ENCODE results near the gene NRG2. TPM values are rescaled to one million over a fixed set of nuclear protein-coding genes. Genes with fewer than 3 reads are reported as not detected.

The NRG2 gene
- total RNA-seq, 1 experiment from 2014 or later, result 0.23 TPM

DNA sequence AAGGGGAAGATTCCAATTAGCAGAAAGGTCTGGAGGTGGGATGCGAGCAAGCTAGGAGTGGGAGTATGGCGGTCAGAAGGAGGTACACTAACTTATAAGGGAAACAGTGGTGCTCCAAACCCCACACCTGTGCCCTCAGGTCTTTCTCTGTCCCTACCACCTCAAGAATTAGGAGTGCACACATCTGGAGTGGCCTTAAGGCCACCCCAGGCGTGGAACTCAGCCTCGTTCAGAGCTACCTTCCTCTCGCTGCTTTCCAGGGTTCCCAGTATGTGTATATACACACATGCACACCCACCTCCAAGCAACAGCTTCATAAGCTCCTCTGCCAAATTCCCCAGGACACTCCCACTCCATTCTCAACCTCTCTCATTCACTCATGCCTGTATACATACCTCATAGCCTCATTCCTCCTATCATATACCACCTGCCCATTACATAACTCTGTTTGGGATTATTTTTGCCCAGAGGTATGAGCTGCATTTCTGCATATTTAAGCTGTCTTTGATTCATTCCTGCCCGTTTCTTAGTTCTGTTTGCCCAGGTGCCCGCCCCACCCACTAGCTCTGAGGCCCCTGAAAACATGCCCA, 128.8 kb downstream of the NRG2 start:
- BruUV-seq (replicated peaks), result no TSS peak
- Mint-ChIP-seq H3K27ac (ENCODE audit: low read depth, unreplicated experiment) (no peak overlapping the region), H3K4me1 (ENCODE audit: insufficient read depth, unreplicated experiment) (peaks cover 6% of the 10 kb centered on the region), H3K27me3 (ENCODE audit: insufficient read depth, unreplicated experiment) (no peaks in the 10 kb centered on the region), H3K36me3 (ENCODE audit: insufficient read depth, unreplicated experiment) (no peaks in the 10 kb centered on the region), H3K9me3 (ENCODE audit: unreplicated experiment) (no peaks in the 10 kb centered on the region), H3K4me3 (ENCODE audit: unreplicated experiment) (no peak overlapping the region)
- intact Hi-C loops (cut with micrococcal nuclease), result no loop called here
- POLR2A ChIA-PET, result interaction anchor here (0.6 to 1.9 kb wide), 6 partner anchors 10 to 27 kb away, joined by 3 to 4 read pairs (median 3); no protein-coding TSS in a partner anchor
- DNase-seq (ENCODE audit: unreplicated experiment), result peak; percentile 50
- TF ChIP-seq, protein P1, sequence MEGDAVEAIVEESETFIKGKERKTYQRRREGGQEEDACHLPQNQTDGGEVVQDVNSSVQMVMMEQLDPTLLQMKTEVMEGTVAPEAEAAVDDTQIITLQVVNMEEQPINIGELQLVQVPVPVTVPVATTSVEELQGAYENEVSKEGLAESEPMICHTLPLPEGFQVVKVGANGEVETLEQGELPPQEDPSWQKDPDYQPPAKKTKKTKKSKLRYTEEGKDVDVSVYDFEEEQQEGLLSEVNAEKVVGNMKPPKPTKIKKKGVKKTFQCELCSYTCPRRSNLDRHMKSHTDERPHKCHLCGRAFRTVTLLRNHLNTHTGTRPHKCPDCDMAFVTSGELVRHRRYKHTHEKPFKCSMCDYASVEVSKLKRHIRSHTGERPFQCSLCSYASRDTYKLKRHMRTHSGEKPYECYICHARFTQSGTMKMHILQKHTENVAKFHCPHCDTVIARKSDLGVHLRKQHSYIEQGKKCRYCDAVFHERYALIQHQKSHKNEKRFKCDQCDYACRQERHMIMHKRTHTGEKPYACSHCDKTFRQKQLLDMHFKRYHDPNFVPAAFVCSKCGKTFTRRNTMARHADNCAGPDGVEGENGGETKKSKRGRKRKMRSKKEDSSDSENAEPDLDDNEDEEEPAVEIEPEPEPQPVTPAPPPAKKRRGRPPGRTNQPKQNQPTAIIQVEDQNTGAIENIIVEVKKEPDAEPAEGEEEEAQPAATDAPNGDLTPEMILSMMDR (IDR thresholded peaks at IDR 0.05; ENCODE audit: unreplicated experiment), result no peak
- CTCF ChIA-PET, result interaction anchor here (0.6 to 12.1 kb wide), 9 partner anchors 15 to 441 kb away, joined by 3 to 100 read pairs (median 5); no protein-coding TSS in a partner anchor

DNA sequence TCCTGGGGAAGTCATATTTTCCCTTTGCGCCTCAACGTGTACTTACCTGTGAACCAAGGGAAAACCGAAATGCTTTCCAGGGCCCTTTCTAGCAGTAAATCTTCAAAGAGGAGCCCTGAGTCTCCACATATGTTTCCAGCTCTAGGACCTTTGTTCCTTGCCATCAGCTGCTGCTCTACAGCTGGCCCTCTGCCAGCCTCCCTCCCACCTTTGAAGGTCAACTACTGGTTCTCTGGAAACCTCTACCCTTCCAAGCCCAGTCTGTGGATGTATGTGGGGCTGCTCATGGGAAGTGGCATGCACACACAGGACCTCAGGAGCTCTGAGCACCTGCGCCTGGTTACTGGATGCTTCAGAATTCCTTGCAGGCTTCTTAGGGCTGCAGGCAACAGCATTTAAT, 130.3 kb downstream of the NRG2 start:
- POLR2A ChIA-PET, result interaction anchor here (1.9 kb wide), 1 partner anchor 10 kb away, joined by 4 read pairs; no protein-coding TSS in a partner anchor
- DNase-seq (ENCODE audit: unreplicated experiment), result no peak
- Mint-ChIP-seq H3K27me3 (ENCODE audit: insufficient read depth, unreplicated experiment) (no peaks in the 10 kb centered on the region), H3K9me3 (ENCODE audit: unreplicated experiment) (no peaks in the 10 kb centered on the region), H3K4me3 (ENCODE audit: unreplicated experiment) (no peak overlapping the region), H3K27ac (ENCODE audit: low read depth, unreplicated experiment) (no peak overlapping the region), H3K36me3 (ENCODE audit: insufficient read depth, unreplicated experiment) (no peaks in the 10 kb centered on the region), H3K4me1 (ENCODE audit: insufficient read depth, unreplicated experiment) (peaks cover 6% of the 10 kb centered on the region)
- TF ChIP-seq, protein P1 (IDR thresholded peaks at IDR 0.05; ENCODE audit: unreplicated experiment), result no peak
- no TSS peak for BruUV-seq (replicated peaks)
- CTCF ChIA-PET, result interaction anchor here (0.6 to 12.1 kb wide), 4 partner anchors 20 to 950 kb away, joined by 3 to 100 read pairs (median 9); no protein-coding TSS in a partner anchor
- intact Hi-C loops (cut with micrococcal nuclease), result no loop called here

DNA sequence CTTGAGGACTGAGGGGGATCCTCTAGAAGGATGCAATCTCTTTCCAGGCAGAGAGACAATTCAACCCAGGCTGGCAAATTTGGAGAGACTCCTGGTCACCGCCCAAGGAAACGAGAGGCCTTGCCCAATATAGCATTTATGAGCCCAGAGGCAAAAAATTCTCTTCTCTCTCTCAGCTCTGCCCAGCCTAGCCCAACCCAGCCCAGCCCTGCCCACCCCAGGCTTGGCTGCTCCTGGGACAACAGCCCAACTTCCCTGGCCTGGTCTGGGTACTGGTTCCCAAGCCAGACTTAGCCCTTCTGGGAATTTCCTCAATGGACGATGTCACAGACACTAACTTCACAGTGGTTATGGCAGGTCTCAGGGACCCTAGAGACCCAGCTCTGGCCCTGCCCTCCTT, 130.9 kb downstream of the NRG2 start:
- CTCF ChIA-PET, result interaction anchor here (0.6 to 12.1 kb wide), 8 partner anchors 12 to 125 kb away, joined by 3 to 100 read pairs (median 4); no protein-coding TSS in a partner anchor
- H3K36me3 Mint-ChIP-seq (ENCODE audit: insufficient read depth, unreplicated experiment), result no peaks in the 10 kb centered on the region
- TF ChIP-seq, protein P1 (IDR thresholded peaks at IDR 0.05; ENCODE audit: unreplicated experiment), result no peak
- no TSS peak for BruUV-seq (replicated peaks)
- H3K27ac Mint-ChIP-seq (ENCODE audit: low read depth, unreplicated experiment), result no peak overlapping the region
- no peak overlapping the region for H3K4me3 Mint-ChIP-seq (ENCODE audit: unreplicated experiment)
- H3K9me3 Mint-ChIP-seq (ENCODE audit: unreplicated experiment), result no peaks in the 10 kb centered on the region
- intact Hi-C loops (cut with micrococcal nuclease), result no loop called here
- peaks cover 6% of the 10 kb centered on the region for H3K4me1 Mint-ChIP-seq (ENCODE audit: insufficient read depth, unreplicated experiment)
- POLR2A ChIA-PET, result interaction anchor here (1.2 kb wide), 1 partner anchor 12 kb away, joined by 4 read pairs; no protein-coding TSS in a partner anchor
- no peak for DNase-seq (ENCODE audit: unreplicated experiment)
- no peaks in the 10 kb centered on the region for H3K27me3 Mint-ChIP-seq (ENCODE audit: insufficient read depth, unreplicated experiment)

DNA sequence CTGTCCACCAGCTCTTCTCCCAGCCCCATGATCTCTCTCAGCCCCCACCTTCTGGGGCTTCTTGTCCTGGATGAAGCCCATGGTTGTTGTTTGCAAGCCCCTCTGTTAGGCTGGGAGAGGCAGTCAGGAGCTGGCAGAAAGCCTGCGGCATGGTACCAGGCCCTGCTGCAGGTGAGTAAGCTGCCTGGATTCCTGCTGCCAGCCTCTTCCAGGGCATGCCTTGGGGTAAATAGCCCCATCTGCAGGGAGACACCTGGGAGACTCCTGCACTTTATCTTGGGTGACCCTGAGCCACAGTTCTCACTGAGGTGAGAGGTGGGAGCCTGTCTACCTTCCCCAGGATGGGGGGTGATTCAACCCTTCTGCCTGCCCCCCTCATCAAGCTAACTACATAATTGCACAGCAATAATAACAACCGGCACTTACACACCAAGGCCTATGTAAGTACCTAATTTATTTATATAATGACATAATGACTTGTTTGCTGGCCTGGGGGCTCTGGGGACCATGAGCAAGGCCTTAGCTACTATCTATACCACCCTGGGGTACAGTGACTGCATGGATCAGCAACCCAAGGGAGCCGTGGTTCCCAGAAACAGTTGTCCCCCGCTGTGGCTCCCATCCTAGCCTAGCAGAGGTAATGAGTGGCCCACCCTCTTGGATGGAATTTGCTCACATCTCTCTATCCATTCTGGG, 131.5 kb downstream of the NRG2 start:
- H3K4me1 Mint-ChIP-seq (ENCODE audit: insufficient read depth, unreplicated experiment), result peaks cover 6% of the 10 kb centered on the region
- no TSS peak for BruUV-seq (replicated peaks)
- peak; percentile 36 for DNase-seq (ENCODE audit: unreplicated experiment)
- H3K27ac Mint-ChIP-seq (ENCODE audit: low read depth, unreplicated experiment), result no peak overlapping the region
- H3K9me3 Mint-ChIP-seq (ENCODE audit: unreplicated experiment), result no peaks in the 10 kb centered on the region
- ChIA-PET CTCF (interaction anchor here (0.6 to 12.1 kb wide), 9 partner anchors 11 to 1585 kb away, joined by 3 to 100 read pairs (median 4); no protein-coding TSS in a partner anchor), POLR2A (interaction anchor here (0.6 to 1.2 kb wide), 3 partner anchors 12 to 349 kb away, joined by 3 to 4 read pairs (median 3); no protein-coding TSS in a partner anchor)
- H3K27me3 Mint-ChIP-seq (ENCODE audit: insufficient read depth, unreplicated experiment), result no peaks in the 10 kb centered on the region
- intact Hi-C loops (cut with micrococcal nuclease), result no loop called here
- no peak overlapping the region for H3K4me3 Mint-ChIP-seq (ENCODE audit: unreplicated experiment)
- no peaks in the 10 kb centered on the region for H3K36me3 Mint-ChIP-seq (ENCODE audit: insufficient read depth, unreplicated experiment)
- TF ChIP-seq, protein P1 (IDR thresholded peaks at IDR 0.05; ENCODE audit: unreplicated experiment), result no peak

Data from MCF 10A (cell line).